GM19351 (cell line): ENCODE measurements around the gene CNTROB.

Experiments
- ATAC-seq: cut with Tn5 transposase; IDR thresholded peaks from one replicate; pipeline ENCODE4 v1.9.1; 2021; ENCODE audit warnings: mild to moderate bottlenecking, moderate library complexity; ENCODE audit not compliant: unreplicated experiment

Gene CNTROB

GRCh38 chr17:7987112-7987893 lies 55.3 kb downstream of the CNTROB start:
- no peak for ATAC-seq

GRCh38 chr17:7988750-7989178 lies 56.8 kb downstream of the CNTROB start:
- ATAC-seq = no peak

- no peak for ATAC-seq
Measured at GRCh38 chr17:7989781-7990655, 58.0 kb downstream of the CNTROB start.

- no peak for ATAC-seq
Measured at GRCh38 chr17:7992516-7992915, 60.5 kb downstream of the CNTROB start.

- ATAC-seq = no peak
Measured at GRCh38 chr17:7992924-7993323, 60.9 kb downstream of the CNTROB start.

GRCh38 chr17:7993972-7994589 lies 62.1 kb downstream of the CNTROB start:
- ATAC-seq = no peak

- no peak for ATAC-seq
Measured at GRCh38 chr17:7995724-7996123, 63.7 kb downstream of the CNTROB start.

GRCh38 chr17:7997186-7997585 lies 65.2 kb downstream of the CNTROB start:
- ATAC-seq = no peak
